ENCODE measurements around the gene CGNL1. TPM values are rescaled to one million over a fixed set of nuclear protein-coding genes. Genes with fewer than 3 reads are reported as not detected.

Gene CGNL1
- total RNA-seq, 1 experiment from 2014 or later = 34.6 TPM

DNA sequence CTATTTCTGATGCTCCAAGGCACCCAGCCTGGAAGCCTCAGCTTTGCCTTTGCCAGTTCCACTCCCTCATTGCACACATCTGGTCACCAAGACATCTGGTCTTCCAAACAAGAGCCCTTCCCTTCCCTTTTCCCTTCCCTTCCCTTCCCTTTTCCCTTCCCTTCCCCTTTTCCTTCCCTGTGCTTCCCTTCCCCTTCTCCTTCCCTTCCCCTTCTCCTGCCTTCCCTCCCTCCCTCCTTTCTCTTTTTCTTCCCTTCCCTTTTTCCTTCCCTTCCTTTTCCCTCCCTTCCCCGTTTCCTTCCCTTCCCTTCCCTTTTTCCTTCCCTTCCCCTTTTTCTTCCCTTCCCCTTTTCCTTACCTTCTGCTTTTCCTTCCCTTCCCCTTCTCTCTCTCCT, 2.4 kb upstream of the CGNL1 start:
- Histone ChIP-seq H2BK12ac (ENCODE audit: insufficient read length, low read depth, low read length) (no peak overlapping the region), H3K79me1 (ENCODE audit: insufficient read depth, low read depth, low read length, poor library complexity, severe bottlenecking) (no peaks in the 10 kb centered on the region), H4K8ac (replicated peaks; ENCODE audit: insufficient read length, low read depth, low read length) (no peak overlapping the region), H3K18ac (ENCODE audit: insufficient read length, low read depth, low read length) (no peak overlapping the region), H2BK15ac (ENCODE audit: low read depth, low read length) (no peak overlapping the region), H2AK5ac (ENCODE audit: insufficient read length, low read length) (no peak overlapping the region), H2BK5ac (ENCODE audit: insufficient read length, low read length) (no peak overlapping the region), H3K14ac (ENCODE audit: insufficient read depth, low read length) (no peak overlapping the region), H3K27ac (ENCODE audit: insufficient read length, low read depth, low read length) (no peak overlapping the region), H2AFZ (ENCODE audit: low read length) (no peak overlapping the region), H4K5ac (ENCODE audit: insufficient read length, low read depth, low read length) (no peak overlapping the region), H2BK120ac (ENCODE audit: low read depth, low read length, poor library complexity, severe bottlenecking) (no peak overlapping the region), H3K4me2 (ENCODE audit: insufficient read depth, insufficient read length, low read length) (no peak overlapping the region), H3K4me1 (ENCODE audit: insufficient read depth, low read length) (peaks cover 3% of the 10 kb centered on the region; the same call in 1 of the 2 replicates), H3T11ph (ENCODE audit: low read length) (no peak overlapping the region), H3K9ac (ENCODE audit: extremely low read depth, insufficient read length, low read length) (no peak overlapping the region), H3K79me2 (ENCODE audit: insufficient read depth, low read length) (no peaks in the 10 kb centered on the region), H3K56ac (ENCODE audit: insufficient read length, low read depth, low read length) (no peak overlapping the region), H3K27me3 (ENCODE audit: insufficient read depth, low read length) (no peaks in the 10 kb centered on the region; the same call in 1 of the 2 replicates), H4K20me1 (ENCODE audit: control insufficient read depth, insufficient read depth, insufficient read length) (no peaks in the 10 kb centered on the region), H3K4ac (ENCODE audit: low read depth, low read length) (no peak overlapping the region), H4K91ac (ENCODE audit: insufficient read length, low read depth, low read length) (no peak overlapping the region), H2BK20ac (ENCODE audit: low read depth, low read length, poor library complexity, severe bottlenecking) (no peak overlapping the region), H3K23me2 (ENCODE audit: insufficient read length, low read depth, low read length, poor library complexity, severe bottlenecking) (peaks cover 14% of the 10 kb centered on the region), H3K23ac (ENCODE audit: insufficient read length, low read depth, low read length) (no peak overlapping the region), H3K9me3 (ENCODE audit: control insufficient read depth, low read depth, low read length) (no peaks in the 10 kb centered on the region)
- Mint-ChIP-seq H3K4me1 (peaks cover 33 to 45% of the 10 kb centered on the region in 2 experiments), H3K36me3 (ENCODE audit: insufficient read depth in 1 of 3, low read depth in 3 of 3) (peaks cover 0 to 2% (median 0%) of the 10 kb centered on the region in 3 experiments; a peak in 2 of 7 replicates), H3K27ac (no peak overlapping the region), H3K27me3 (ENCODE audit: low read depth) (peaks cover 33% of the 10 kb centered on the region), H3K9me3 (peaks cover 0 to 3% of the 10 kb centered on the region in 2 experiments; a peak in 1 of 5 replicates), H3K4me3 (no peak overlapping the region)
- WGBS (ENCODE audit: extremely low coverage, insufficient read length, low lambda C conversion rate) = no CpG with 5 or more reads among the region's 1 CpG
- no peak for DNase-seq
- TF ChIP-seq CTCF (conservative IDR thresholded peaks at IDR 0.05) = no peak
